GM12891 (cell line): ENCODE measurements around the gene EDA.

ENCODE experiments used
- PAX5 ChIP-seq: IDR thresholded peaks from 2 replicates; pipeline ENCODE4 v1.6.1; 2011; ENCODE audit warnings: low read length, moderate library complexity, mild to moderate bottlenecking; ENCODE audit not compliant: insufficient read depth, severe bottlenecking
- POLR2A ChIP-seq: IDR thresholded peaks from 2 replicates; pipeline ENCODE4 v1.6.1; 2011; ENCODE audit warnings: low read depth, low read length, control low read depth
- POLR2AphosphoS5 ChIP-seq: IDR thresholded peaks from 2 replicates; pipeline ENCODE4 v1.6.1; 2011; ENCODE audit warnings: low read depth, low read length, control low read depth

GRCh38 chrX:69762340-69762739 lies 146.4 kb downstream of the EDA start:
- TF ChIP-seq POLR2A: no peak
- no peak for TF ChIP-seq POLR2AphosphoS5
- TF ChIP-seq PAX5: no peak
